ENCODE measurements around the gene MTCH1.

GRCh38 chr6:36954262-36954931 is 31.6 kb downstream of the MTCH1 start, which contains the start of gene PI16:
- TF ChIP-seq, protein P1, sequence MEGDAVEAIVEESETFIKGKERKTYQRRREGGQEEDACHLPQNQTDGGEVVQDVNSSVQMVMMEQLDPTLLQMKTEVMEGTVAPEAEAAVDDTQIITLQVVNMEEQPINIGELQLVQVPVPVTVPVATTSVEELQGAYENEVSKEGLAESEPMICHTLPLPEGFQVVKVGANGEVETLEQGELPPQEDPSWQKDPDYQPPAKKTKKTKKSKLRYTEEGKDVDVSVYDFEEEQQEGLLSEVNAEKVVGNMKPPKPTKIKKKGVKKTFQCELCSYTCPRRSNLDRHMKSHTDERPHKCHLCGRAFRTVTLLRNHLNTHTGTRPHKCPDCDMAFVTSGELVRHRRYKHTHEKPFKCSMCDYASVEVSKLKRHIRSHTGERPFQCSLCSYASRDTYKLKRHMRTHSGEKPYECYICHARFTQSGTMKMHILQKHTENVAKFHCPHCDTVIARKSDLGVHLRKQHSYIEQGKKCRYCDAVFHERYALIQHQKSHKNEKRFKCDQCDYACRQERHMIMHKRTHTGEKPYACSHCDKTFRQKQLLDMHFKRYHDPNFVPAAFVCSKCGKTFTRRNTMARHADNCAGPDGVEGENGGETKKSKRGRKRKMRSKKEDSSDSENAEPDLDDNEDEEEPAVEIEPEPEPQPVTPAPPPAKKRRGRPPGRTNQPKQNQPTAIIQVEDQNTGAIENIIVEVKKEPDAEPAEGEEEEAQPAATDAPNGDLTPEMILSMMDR (conservative IDR thresholded peaks at IDR 0.05), result no peak
- TF ChIP-seq EZH2 (IDR thresholded peaks at IDR 0.05; ENCODE audit: low read depth), result no peak
